ENCODE data around the gene GAR1. TPM values are rescaled to one million over a fixed set of nuclear protein-coding genes. Genes with fewer than 3 reads are reported as not detected.

Gene GAR1
- total RNA-seq, 1 donor from 2014 or later, result 23.1 TPM

DNA sequence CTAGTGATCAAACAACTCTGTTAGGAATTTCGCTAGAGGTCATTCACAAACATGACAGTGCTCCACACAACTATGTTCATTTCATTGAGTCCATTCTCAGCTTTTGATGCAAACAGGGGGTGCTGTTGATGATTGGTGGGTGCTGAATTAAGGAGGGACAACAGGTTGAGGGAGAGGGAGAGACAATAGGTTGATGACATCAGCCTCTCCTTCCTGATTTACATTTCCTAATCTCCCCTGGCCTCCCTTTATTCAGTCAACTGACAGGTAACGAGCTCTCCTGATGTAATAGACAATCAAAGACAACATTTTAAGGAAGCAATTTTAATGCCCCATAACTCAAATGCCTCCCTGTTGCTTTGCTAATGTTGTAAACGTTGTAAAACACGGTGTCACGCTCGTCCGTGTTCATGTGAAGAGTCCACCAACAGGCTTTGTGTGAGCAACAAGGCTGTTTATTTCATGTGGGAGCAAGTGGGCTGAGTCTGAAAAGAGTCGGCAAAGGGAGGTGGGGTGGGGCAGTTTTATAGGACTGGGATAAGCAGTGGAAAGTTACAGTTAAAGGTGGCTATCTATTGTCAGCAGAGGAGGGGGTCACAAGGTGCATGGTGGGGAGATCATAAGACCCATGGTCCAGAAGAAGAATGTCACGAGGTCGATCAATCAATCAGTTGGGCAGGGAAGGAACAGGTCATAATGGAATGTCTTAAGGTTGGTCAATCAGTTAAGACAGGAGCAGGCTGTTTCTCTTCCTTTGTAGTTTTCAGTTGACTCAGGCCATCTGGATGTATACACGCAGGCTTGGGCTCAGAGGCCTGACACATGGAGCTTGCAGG lies 4.8 kb upstream of the GAR1 start:
- ATAC-seq (ENCODE audit: low read depth), result no peak
- peaks cover 12% of the 10 kb centered on the region for H3K4me1 Mint-ChIP-seq
- CTCF ChIA-PET, result no interaction called here
- peaks cover 4% of the 10 kb centered on the region for H3K27me3 Mint-ChIP-seq
- TF ChIP-seq, protein P1, sequence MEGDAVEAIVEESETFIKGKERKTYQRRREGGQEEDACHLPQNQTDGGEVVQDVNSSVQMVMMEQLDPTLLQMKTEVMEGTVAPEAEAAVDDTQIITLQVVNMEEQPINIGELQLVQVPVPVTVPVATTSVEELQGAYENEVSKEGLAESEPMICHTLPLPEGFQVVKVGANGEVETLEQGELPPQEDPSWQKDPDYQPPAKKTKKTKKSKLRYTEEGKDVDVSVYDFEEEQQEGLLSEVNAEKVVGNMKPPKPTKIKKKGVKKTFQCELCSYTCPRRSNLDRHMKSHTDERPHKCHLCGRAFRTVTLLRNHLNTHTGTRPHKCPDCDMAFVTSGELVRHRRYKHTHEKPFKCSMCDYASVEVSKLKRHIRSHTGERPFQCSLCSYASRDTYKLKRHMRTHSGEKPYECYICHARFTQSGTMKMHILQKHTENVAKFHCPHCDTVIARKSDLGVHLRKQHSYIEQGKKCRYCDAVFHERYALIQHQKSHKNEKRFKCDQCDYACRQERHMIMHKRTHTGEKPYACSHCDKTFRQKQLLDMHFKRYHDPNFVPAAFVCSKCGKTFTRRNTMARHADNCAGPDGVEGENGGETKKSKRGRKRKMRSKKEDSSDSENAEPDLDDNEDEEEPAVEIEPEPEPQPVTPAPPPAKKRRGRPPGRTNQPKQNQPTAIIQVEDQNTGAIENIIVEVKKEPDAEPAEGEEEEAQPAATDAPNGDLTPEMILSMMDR (IDR thresholded peaks at IDR 0.05), result no peak
- no peak overlapping the region for H3K27ac Mint-ChIP-seq
- H3K36me3 Mint-ChIP-seq (ENCODE audit: low read depth), result peaks cover 8% of the 10 kb centered on the region
- POLR2A ChIA-PET, result no interaction called here
- H3K9me3 Mint-ChIP-seq, result no peaks in the 10 kb centered on the region
- no peak overlapping the region for H3K4me3 Mint-ChIP-seq
- DNase-seq, result no peak
- intact Hi-C loops (cut with micrococcal nuclease), result loop anchor here (10.0 kb wide), 1 partner anchor 1186 kb away; the partner anchor contains the start of gene RPL34

DNA sequence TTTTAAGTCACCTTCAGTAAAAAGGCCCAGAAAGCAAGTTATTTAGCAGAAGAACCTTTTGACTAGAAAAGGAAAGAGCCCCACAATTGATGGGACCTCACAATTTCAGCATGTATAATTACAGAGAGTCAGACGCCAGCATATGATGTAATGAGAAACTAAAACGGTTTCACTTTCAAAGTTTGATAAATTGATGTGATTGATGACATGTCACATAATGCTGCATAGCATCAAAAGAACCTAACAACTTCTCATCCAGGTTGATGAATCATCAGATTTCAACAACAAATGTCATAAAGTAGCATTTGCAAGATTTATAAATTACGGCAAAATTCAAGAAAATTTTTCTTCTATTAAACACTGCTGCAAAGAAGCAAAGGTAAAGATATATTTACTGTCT lies 3.9 kb upstream of the GAR1 start:
- no peak for ATAC-seq (ENCODE audit: low read depth)
- H3K4me1 Mint-ChIP-seq, result peaks cover 21% of the 10 kb centered on the region
- TF ChIP-seq, protein P1 (IDR thresholded peaks at IDR 0.05), result no peak
- POLR2A ChIA-PET, result no interaction called here
- H3K9me3 Mint-ChIP-seq, result no peaks in the 10 kb centered on the region
- H3K36me3 Mint-ChIP-seq (ENCODE audit: low read depth), result peaks cover 9% of the 10 kb centered on the region
- H3K27ac Mint-ChIP-seq, result no peak overlapping the region
- CTCF ChIA-PET, result no interaction called here
- peaks cover 4% of the 10 kb centered on the region for H3K27me3 Mint-ChIP-seq
- no peak overlapping the region for H3K4me3 Mint-ChIP-seq
- intact Hi-C loops (cut with micrococcal nuclease), result loop anchor here (10.0 kb wide), 1 partner anchor 1187 kb away; the partner anchor contains the start of gene RPL34
- no peak for DNase-seq

DNA sequence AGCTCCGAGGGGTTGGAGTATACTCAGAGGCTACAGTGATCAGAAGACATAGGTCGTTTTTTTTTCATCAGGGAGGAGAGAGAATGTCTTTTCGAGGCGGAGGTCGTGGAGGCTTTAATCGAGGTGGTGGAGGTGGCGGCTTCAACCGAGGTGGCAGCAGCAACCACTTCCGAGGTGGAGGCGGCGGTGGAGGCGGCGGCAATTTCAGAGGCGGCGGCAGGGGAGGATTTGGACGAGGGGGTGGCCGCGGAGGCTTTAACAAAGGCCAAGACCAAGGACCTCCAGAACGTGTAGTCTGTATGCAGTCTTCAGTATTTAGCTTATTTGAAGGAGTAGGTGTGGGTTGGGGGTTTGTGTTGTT lies 500 bp downstream of the GAR1 start:
- DNase-seq (no peak), ATAC-seq (ENCODE audit: low read depth) (no peak)
- peak overlapping the region; percentile 93 for H3K27ac Mint-ChIP-seq
- intact Hi-C loops (cut with micrococcal nuclease), result loop anchor here (5.0 to 10.0 kb wide), 3 partner anchors 176 to 1191 kb away; partner anchors contain the start of genes ELOVL6 and RPL34
- POLR2A ChIA-PET, result interaction anchor here (2.3 to 2.6 kb wide), 2 partner anchors 86 to 382 kb away, joined by 6 to 11 read pairs; partner anchors contain the start of genes PLA2G12A and SEC24B
- peaks cover 45% of the 10 kb centered on the region for H3K36me3 Mint-ChIP-seq (ENCODE audit: low read depth)
- H3K4me3 Mint-ChIP-seq, result peak overlapping the region; percentile 94
- H3K27me3 Mint-ChIP-seq, result no peaks in the 10 kb centered on the region
- no peaks in the 10 kb centered on the region for H3K9me3 Mint-ChIP-seq
- peaks cover 28% of the 10 kb centered on the region for H3K4me1 Mint-ChIP-seq
- TF ChIP-seq, protein P1 (IDR thresholded peaks at IDR 0.05), result no peak
- CTCF ChIA-PET, result interaction anchor here (0.9 to 1.3 kb wide), 2 partner anchors 183 to 383 kb away, joined by 3 to 4 read pairs; partner anchors contain the start of gene SEC24B

DNA sequence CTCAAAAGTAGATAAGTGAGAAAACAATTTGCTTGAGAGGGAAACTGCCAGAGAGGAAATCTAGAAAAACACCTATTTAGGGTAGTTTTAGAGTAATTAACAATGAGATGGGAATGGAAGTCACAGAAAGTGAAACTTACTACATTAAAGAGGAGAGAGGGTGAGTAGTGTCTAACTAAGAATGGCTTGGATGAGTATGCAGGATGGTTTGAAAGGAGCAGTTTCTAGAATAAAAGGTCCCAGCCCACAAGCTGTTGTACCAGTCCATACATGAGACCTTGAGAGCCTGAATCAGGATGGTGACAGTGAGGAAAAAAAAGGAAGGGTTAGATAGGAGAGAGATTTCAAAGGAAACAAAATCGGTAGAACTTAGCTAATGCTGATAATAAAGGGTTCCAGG lies 1.3 kb downstream of the GAR1 start:
- ATAC-seq (ENCODE audit: low read depth) (no peak), DNase-seq (no peak)
- Mint-ChIP-seq H3K4me1 (peaks cover 28% of the 10 kb centered on the region), H3K4me3 (peak overlapping the region; percentile 94), H3K9me3 (no peaks in the 10 kb centered on the region), H3K27me3 (no peaks in the 10 kb centered on the region), H3K27ac (no peak overlapping the region), H3K36me3 (ENCODE audit: low read depth) (peaks cover 53% of the 10 kb centered on the region)
- TF ChIP-seq, protein P1 (IDR thresholded peaks at IDR 0.05), result no peak
- intact Hi-C loops (cut with micrococcal nuclease), result loop anchor here (5.0 to 10.0 kb wide), 3 partner anchors 175 to 1192 kb away; partner anchors contain the start of genes ELOVL6 and RPL34
- POLR2A ChIA-PET, result no interaction called here
- CTCF ChIA-PET, result interaction anchor here (1.3 kb wide), 1 partner anchor 383 kb away, joined by 4 read pairs; the partner anchor contains the start of gene SEC24B

DNA sequence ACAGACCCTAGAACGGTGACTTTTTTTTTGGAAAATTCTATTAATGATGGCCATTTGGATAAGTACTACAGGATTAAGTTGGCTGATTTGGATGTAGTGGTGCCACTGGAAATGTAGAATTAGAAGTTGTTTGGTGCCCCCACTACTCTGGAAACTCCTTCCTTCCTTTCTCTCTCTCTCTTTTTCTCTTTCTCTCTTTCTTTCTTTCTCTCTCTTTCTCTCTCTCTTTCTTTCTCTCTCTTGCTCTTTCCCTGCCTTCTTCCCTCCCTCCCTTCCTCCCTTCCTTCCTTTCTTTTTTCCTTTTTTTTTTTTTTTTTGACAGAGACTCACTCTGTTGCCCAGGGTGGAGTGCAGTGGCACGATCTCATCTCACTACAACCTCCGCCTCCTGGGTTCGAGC lies 2.7 kb downstream of the GAR1 start:
- ChIA-PET POLR2A (interaction anchor here (0.7 kb wide), 1 partner anchor 1871 kb away, joined by 9 read pairs; no protein-coding TSS in a partner anchor), CTCF (no interaction called here)
- H3K9me3 Mint-ChIP-seq, result no peaks in the 10 kb centered on the region
- ATAC-seq (ENCODE audit: low read depth) (no peak), DNase-seq (no peak)
- H3K27me3 Mint-ChIP-seq, result no peaks in the 10 kb centered on the region
- intact Hi-C loops (cut with micrococcal nuclease), result loop anchor here (5.0 to 10.0 kb wide), 3 partner anchors 174 to 1193 kb away; partner anchors contain the start of genes ELOVL6 and RPL34
- peaks cover 28% of the 10 kb centered on the region for H3K4me1 Mint-ChIP-seq
- peaks cover 65% of the 10 kb centered on the region for H3K36me3 Mint-ChIP-seq (ENCODE audit: low read depth)
- H3K4me3 Mint-ChIP-seq, result no peak overlapping the region
- TF ChIP-seq, protein P1 (IDR thresholded peaks at IDR 0.05), result no peak
- no peak overlapping the region for H3K27ac Mint-ChIP-seq
